GM23338 (cell line): Measurements from ENCODE around the gene GHRH. TPM values are rescaled to one million over a fixed set of nuclear protein-coding genes. Genes with fewer than 3 reads are reported as not detected.

Source experiments
- ATAC-seq: fragments of 200-7000 bp; cut with Tn5 transposase; 3 replicates; pipeline ENCODE4 v1.9.1; 2020
- DNase-seq: peaks from one replicate; pipeline ENCODE4 v3.0.0-alpha.2; 2015; ENCODE audit warnings: low spot score
- H2AFZ ChIP-seq: fragments of 200-600 bp; sonication (generic); 2 replicates; pipeline ENCODE4 v1.8.0; 2016; ENCODE audit warnings: antibody characterized with exemption, mild to moderate bottlenecking, moderate library complexity
- H3F3A ChIP-seq: fragments of 200-600 bp; sonication (generic); replicated peaks from 2 replicates; pipeline ENCODE4 v1.8.0; 2017; ENCODE audit warnings: antibody characterized with exemption, mixed run types, low read depth
- H3K27ac ChIP-seq: fragments of 200-600 bp; sonication (generic); 2 replicates; pipeline ENCODE4 v1.6.1; 2016; ENCODE audit warnings: low read depth
- H3K27me3 ChIP-seq: fragments of 200-600 bp; sonication (generic); 2 replicates; pipeline ENCODE4 v1.8.0; 2016; ENCODE audit warnings: mild to moderate bottlenecking, mixed run types, moderate library complexity; ENCODE audit not compliant: insufficient read depth
- H3K36me3 ChIP-seq: fragments of 200-600 bp; sonication (generic); 2 replicates; pipeline ENCODE4 v1.8.0; 2016; ENCODE audit warnings: mild to moderate bottlenecking; ENCODE audit not compliant: insufficient read depth
- H3K4me1 ChIP-seq: fragments of 200-600 bp; sonication (generic); 2 replicates; pipeline ENCODE4 v1.8.0; 2016; ENCODE audit warnings: mild to moderate bottlenecking, moderate library complexity; ENCODE audit not compliant: insufficient read depth
- H3K4me2 ChIP-seq: fragments of 200-600 bp; sonication (generic); 2 replicates; pipeline ENCODE4 v1.7.1; 2017; ENCODE audit warnings: mixed run types
- H3K4me3 ChIP-seq: fragments of 200-600 bp; sonication (generic); 2 replicates; pipeline ENCODE4 v1.6.1; 2016; ENCODE audit warnings: mixed run types
- H3K79me2 ChIP-seq: fragments of 200-600 bp; sonication (generic); replicated peaks from 2 replicates; pipeline ENCODE4 v1.8.0; 2017; ENCODE audit warnings: mild to moderate bottlenecking; ENCODE audit not compliant: insufficient read depth
- H3K9me2 ChIP-seq: fragments of 200-600 bp; sonication (generic); 2 replicates; pipeline ENCODE4 v1.8.0; 2017; ENCODE audit not compliant: insufficient read depth
- H4K20me1 ChIP-seq: fragments of 200-600 bp; sonication (generic); replicated peaks from 2 replicates; pipeline ENCODE4 v1.8.0; 2017; ENCODE audit warnings: mild to moderate bottlenecking; ENCODE audit not compliant: insufficient read depth
- H3K27ac Mint-ChIP-seq: 2 replicates; pipeline ENCODE4 v1.8.0; 2020; ENCODE audit warnings: inconsistent platforms, mild to moderate bottlenecking, moderate library complexity, mixed read lengths
- H3K27me3 Mint-ChIP-seq: 3 replicates; pipeline ENCODE4 v1.8.0; 2022; ENCODE audit warnings: low read depth, mild to moderate bottlenecking, moderate library complexity, mixed read lengths, inconsistent platforms; ENCODE audit not compliant: insufficient read depth, poor library complexity
- H3K36me3 Mint-ChIP-seq: 3 replicates; pipeline ENCODE4 v1.8.0; 2021; ENCODE audit warnings: low read depth, mild to moderate bottlenecking, inconsistent platforms, moderate library complexity, mixed read lengths
- H3K4me1 Mint-ChIP-seq: 3 replicates; pipeline ENCODE4 v1.8.0; 2020; ENCODE audit warnings: mild to moderate bottlenecking, inconsistent platforms, mixed read lengths
- H3K4me3 Mint-ChIP-seq: 3 replicates; pipeline ENCODE4 v1.8.0; 2021; ENCODE audit warnings: moderate library complexity, mild to moderate bottlenecking, inconsistent platforms, mixed read lengths
- H3K9me3 Mint-ChIP-seq: 3 replicates; pipeline ENCODE4 v1.8.0; 2020; ENCODE audit warnings: moderate library complexity, mild to moderate bottlenecking, inconsistent platforms, mixed read lengths
- CREB1 ChIP-seq: fragments of 250-450 bp; sonication (Bioruptor Pico); IDR thresholded peaks from 2 replicates; pipeline ENCODE4 v1.5.0; 2020; ENCODE audit warnings: low read depth, mild to moderate bottlenecking, moderate library complexity
- EZH2 ChIP-seq: fragments of 200-600 bp; sonication (generic); IDR thresholded peaks from one replicate; pipeline ENCODE4 v1.8.0; 2017; ENCODE audit warnings: antibody characterized with exemption, mild to moderate bottlenecking, low read depth; ENCODE audit not compliant: unreplicated experiment
- EZH2phosphoT487 ChIP-seq: fragments of 200-600 bp; sonication (generic); IDR thresholded peaks from one replicate; pipeline ENCODE4 v1.8.1; 2018; ENCODE audit warnings: antibody characterized with exemption; ENCODE audit not compliant: unreplicated experiment
- JUNB ChIP-seq: IDR thresholded peaks from one replicate; pipeline ENCODE4 v1.6.1; 2016; ENCODE audit warnings: antibody characterized with exemption; ENCODE audit not compliant: unreplicated experiment
- NANOG ChIP-seq: IDR thresholded peaks from 2 replicates; pipeline ENCODE4 v1.6.1; 2016; ENCODE audit warnings: antibody characterized with exemption, borderline replicate concordance
- POLR2AphosphoS5 ChIP-seq: IDR thresholded peaks from 2 replicates; pipeline ENCODE4 v1.6.1; 2016; ENCODE audit warnings: antibody characterized with exemption, low read depth
- STAT1 ChIP-seq: IDR thresholded peaks from one replicate; pipeline ENCODE4 v1.6.1; 2016; ENCODE audit warnings: antibody characterized with exemption; ENCODE audit not compliant: unreplicated experiment
- ZNF114 ChIP-seq: fragments of 250-450 bp; sonication (Bioruptor Pico); IDR thresholded peaks from 2 replicates; pipeline ENCODE4 v1.5.0; 2020; ENCODE audit warnings: mild to moderate bottlenecking, moderate library complexity
- ZNF331 ChIP-seq: fragments of 250-450 bp; sonication (Bioruptor Pico); IDR thresholded peaks from 2 replicates; pipeline ENCODE4 v1.5.0; 2020; ENCODE audit warnings: low read depth, mild to moderate bottlenecking, moderate library complexity
- polyA plus RNA-seq: library from polyadenylated mRNA; unstranded; fragments of >200 nt; fragmentation: Nextera tagmentation; extraction: Ambion mirVana; gene quantifications from 2 replicates; pipeline ENCODE4 v1.2.1, GENCODE V29; 2016
- total RNA-seq: library from RNA; depleted of rRNA; stranded (reverse); fragments of >200 nt; shearing (Covaris generic); gene quantifications from 2 replicates; pipeline ENCODE4 v1.2.3, GENCODE V29; 2014
- TF ChIP-seq, protein P1 (sequence below): IDR thresholded peaks from 2 replicates; pipeline ENCODE4 v1.6.1; 2016; ENCODE audit warnings: antibody characterized with exemption
- TF ChIP-seq, protein P2 (sequence below), 2 experiments: fragments of 200-600 bp in 1 of 2; sonication (generic) in 1 of 2; conservative IDR thresholded peaks; 2 replicates each; pipeline versions ENCODE4 v1.5.1 to v1.6.1; 2016 to 2017; ENCODE audit warnings: antibody characterized with exemption in 2 of 2, low read depth in 2 of 2, mild to moderate bottlenecking in 2 of 2, moderate library complexity in 1 of 2
- TF ChIP-seq, protein P3 (sequence below): fragments of 250-450 bp; sonication (Bioruptor Pico); IDR thresholded peaks from 2 replicates; pipeline ENCODE4 v1.5.0; 2020; ENCODE audit warnings: mild to moderate bottlenecking, moderate library complexity

Gene GHRH
- total and polyA plus RNA-seq, 2 experiments from 2014 or later, result 0.40 TPM; not detected in 1

DNA sequence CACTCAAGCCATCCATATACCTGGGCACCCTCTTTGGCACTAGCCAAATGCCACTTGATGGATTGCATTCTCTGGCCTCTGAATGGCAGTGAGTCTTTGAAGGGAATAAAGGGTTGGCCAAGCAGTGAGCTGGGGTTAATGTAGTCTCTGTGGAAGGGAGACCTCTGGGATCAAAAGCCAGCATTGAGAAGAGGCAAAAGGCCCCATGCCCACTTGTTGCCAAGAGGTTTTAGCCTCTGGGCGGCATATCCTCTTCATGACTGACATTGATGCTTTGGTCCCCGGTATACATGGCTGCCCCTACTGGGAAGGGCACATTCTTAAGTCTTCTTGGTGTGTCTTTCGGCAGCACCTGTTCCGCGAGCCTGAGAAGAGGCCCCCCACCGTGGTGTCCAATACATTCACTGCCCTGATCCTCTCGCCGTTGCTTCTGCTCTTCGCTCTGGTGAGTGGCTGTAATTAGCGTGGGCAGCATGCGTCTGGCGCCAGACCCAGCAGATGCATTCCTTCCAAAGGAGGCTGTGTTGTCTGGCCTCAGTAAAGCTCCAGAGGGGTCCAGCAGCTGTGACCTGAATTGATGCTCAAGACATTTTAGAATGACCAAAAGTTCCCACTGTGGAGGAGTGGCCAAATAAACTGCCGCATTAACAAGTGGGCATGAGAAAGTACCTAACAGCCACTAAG lies 29.5 kb downstream of the GHRH start:
- H3K27ac ChIP-seq, result peak overlapping the region; percentile 84; the same call in 1 of the 2 replicates

DNA sequence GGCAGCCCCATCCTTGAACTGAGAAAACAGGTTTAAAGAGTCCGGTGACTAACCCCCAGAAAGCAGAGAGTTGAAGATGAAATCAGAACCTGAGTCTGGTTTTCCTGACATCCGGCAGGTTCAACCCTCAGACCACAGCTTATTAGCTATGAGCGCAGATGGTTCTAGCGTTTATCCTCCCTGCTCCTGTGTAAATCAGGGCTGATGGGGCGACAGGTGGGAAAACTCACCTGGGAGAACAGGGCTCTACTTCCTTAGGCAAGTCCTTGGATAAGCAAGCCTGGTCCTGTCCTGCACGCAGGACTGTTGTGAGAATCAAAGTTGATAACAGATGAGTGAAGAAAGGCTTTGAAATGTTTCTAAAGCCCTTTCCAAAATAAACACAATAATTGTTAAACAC lies 31.4 kb downstream of the GHRH start:
- peaks cover 33% of the 10 kb centered on the region for H3K4me1 ChIP-seq
- no peak overlapping the region for H3K4me3 Mint-ChIP-seq
- H2AFZ ChIP-seq, result no peak overlapping the region
- no peak for ATAC-seq
- H3F3A ChIP-seq, result peaks cover 11% of the 10 kb centered on the region; the same call in 1 of the 2 replicates
- no peaks in the 10 kb centered on the region for H3K9me3 Mint-ChIP-seq
- H3K9me2 ChIP-seq, result no peaks in the 10 kb centered on the region
- H3K4me1 Mint-ChIP-seq, result peaks cover 42% of the 10 kb centered on the region
- no peak overlapping the region for H3K4me3 ChIP-seq
- H3K79me2 ChIP-seq, result no peaks in the 10 kb centered on the region
- H3K27ac ChIP-seq, result peak overlapping the region; percentile 41
- no peaks in the 10 kb centered on the region for H3K27me3 ChIP-seq
- peak overlapping the region; percentile 48 for H3K27ac Mint-ChIP-seq
- no peak overlapping the region for H3K4me2 ChIP-seq
- peaks cover 3% of the 10 kb centered on the region for H3K27me3 Mint-ChIP-seq
- H3K36me3 Mint-ChIP-seq, result peaks cover 97% of the 10 kb centered on the region
- H4K20me1 ChIP-seq, result peaks cover 28% of the 10 kb centered on the region
- peaks cover 79% of the 10 kb centered on the region for H3K36me3 ChIP-seq
- DNase-seq, result no peak
- TF ChIP-seq, protein P1, sequence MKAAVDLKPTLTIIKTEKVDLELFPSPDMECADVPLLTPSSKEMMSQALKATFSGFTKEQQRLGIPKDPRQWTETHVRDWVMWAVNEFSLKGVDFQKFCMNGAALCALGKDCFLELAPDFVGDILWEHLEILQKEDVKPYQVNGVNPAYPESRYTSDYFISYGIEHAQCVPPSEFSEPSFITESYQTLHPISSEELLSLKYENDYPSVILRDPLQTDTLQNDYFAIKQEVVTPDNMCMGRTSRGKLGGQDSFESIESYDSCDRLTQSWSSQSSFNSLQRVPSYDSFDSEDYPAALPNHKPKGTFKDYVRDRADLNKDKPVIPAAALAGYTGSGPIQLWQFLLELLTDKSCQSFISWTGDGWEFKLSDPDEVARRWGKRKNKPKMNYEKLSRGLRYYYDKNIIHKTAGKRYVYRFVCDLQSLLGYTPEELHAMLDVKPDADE, result no peak
- TF ChIP-seq, protein P2, sequence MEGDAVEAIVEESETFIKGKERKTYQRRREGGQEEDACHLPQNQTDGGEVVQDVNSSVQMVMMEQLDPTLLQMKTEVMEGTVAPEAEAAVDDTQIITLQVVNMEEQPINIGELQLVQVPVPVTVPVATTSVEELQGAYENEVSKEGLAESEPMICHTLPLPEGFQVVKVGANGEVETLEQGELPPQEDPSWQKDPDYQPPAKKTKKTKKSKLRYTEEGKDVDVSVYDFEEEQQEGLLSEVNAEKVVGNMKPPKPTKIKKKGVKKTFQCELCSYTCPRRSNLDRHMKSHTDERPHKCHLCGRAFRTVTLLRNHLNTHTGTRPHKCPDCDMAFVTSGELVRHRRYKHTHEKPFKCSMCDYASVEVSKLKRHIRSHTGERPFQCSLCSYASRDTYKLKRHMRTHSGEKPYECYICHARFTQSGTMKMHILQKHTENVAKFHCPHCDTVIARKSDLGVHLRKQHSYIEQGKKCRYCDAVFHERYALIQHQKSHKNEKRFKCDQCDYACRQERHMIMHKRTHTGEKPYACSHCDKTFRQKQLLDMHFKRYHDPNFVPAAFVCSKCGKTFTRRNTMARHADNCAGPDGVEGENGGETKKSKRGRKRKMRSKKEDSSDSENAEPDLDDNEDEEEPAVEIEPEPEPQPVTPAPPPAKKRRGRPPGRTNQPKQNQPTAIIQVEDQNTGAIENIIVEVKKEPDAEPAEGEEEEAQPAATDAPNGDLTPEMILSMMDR (conservative IDR thresholded peaks at IDR 0.05; ENCODE audit: low read depth in 2 of 2), result no peak
- TF ChIP-seq EZH2 (no peak), NANOG (no peak), STAT1 (no peak), POLR2AphosphoS5 (no peak), CREB1 (CRISPR knock-in tag) (no peak), JUNB (no peak), ZNF114 (CRISPR knock-in tag) (no peak), EZH2phosphoT487 (no peak), ZNF331 (CRISPR knock-in tag) (no peak)
- TF ChIP-seq, protein P3, sequence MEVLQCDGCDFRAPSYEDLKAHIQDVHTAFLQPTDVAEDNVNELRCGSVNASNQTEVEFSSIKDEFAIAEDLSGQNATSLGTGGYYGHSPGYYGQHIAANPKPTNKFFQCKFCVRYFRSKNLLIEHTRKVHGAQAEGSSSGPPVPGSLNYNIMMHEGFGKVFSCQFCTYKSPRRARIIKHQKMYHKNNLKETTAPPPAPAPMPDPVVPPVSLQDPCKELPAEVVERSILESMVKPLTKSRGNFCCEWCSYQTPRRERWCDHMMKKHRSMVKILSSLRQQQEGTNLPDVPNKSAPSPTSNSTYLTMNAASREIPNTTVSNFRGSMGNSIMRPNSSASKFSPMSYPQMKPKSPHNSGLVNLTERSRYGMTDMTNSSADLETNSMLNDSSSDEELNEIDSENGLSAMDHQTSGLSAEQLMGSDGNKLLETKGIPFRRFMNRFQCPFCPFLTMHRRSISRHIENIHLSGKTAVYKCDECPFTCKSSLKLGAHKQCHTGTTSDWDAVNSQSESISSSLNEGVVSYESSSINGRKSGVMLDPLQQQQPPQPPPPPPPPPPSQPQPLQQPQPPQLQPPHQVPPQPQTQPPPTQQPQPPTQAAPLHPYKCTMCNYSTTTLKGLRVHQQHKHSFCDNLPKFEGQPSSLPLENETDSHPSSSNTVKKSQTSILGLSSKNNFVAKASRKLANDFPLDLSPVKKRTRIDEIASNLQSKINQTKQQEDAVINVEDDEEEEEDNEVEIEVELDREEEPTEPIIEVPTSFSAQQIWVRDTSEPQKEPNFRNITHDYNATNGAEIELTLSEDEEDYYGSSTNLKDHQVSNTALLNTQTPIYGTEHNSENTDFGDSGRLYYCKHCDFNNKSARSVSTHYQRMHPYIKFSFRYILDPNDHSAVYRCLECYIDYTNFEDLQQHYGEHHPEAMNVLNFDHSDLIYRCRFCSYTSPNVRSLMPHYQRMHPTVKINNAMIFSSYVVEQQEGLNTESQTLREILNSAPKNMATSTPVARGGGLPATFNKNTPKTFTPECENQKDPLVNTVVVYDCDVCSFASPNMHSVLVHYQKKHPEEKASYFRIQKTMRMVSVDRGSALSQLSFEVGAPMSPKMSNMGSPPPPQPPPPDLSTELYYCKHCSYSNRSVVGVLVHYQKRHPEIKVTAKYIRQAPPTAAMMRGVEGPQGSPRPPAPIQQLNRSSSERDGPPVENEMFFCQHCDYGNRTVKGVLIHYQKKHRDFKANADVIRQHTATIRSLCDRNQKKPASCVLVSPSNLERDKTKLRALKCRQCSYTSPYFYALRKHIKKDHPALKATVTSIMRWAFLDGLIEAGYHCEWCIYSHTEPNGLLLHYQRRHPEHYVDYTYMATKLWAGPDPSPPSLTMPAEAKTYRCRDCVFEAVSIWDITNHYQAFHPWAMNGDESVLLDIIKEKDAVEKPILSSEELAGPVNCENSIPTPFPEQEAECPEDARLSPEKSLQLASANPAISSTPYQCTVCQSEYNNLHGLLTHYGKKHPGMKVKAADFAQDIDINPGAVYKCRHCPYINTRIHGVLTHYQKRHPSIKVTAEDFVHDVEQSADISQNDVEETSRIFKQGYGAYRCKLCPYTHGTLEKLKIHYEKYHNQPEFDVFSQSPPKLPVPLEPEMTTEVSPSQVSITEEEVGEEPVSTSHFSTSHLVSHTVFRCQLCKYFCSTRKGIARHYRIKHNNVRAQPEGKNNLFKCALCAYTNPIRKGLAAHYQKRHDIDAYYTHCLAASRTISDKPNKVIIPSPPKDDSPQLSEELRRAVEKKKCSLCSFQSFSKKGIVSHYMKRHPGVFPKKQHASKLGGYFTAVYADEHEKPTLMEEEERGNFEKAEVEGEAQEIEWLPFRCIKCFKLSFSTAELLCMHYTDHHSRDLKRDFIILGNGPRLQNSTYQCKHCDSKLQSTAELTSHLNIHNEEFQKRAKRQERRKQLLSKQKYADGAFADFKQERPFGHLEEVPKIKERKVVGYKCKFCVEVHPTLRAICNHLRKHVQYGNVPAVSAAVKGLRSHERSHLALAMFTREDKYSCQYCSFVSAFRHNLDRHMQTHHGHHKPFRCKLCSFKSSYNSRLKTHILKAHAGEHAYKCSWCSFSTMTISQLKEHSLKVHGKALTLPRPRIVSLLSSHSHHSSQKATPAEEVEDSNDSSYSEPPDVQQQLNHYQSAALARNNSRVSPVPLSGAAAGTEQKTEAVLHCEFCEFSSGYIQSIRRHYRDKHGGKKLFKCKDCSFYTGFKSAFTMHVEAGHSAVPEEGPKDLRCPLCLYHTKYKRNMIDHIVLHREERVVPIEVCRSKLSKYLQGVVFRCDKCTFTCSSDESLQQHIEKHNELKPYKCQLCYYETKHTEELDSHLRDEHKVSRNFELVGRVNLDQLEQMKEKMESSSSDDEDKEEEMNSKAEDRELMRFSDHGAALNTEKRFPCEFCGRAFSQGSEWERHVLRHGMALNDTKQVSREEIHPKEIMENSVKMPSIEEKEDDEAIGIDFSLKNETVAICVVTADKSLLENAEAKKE, result no peak

More for the DNA sequence above, 29.5 kb downstream of the GHRH start:
- H3K36me3 Mint-ChIP-seq, result peaks cover 97% of the 10 kb centered on the region
- H3K27ac Mint-ChIP-seq, result peak overlapping the region; percentile 38; the same call in 1 of the 2 replicates
- DNase-seq, result no peak
- H2AFZ ChIP-seq, result no peak overlapping the region
- H3F3A ChIP-seq, result peaks cover 7% of the 10 kb centered on the region; the same call in 1 of the 2 replicates
- H3K4me1 Mint-ChIP-seq, result peaks cover 39% of the 10 kb centered on the region
- peaks cover 25% of the 10 kb centered on the region for H4K20me1 ChIP-seq
- no peaks in the 10 kb centered on the region for H3K79me2 ChIP-seq
- no peak overlapping the region for H3K4me3 Mint-ChIP-seq
- peaks cover 73% of the 10 kb centered on the region for H3K36me3 ChIP-seq
- H3K4me2 ChIP-seq, result no peak overlapping the region
- peaks cover 33% of the 10 kb centered on the region for H3K4me1 ChIP-seq
- peaks cover 3% of the 10 kb centered on the region for H3K27me3 Mint-ChIP-seq
- H3K9me3 Mint-ChIP-seq, result no peaks in the 10 kb centered on the region
- H3K9me2 ChIP-seq, result no peaks in the 10 kb centered on the region
- ATAC-seq, result no peak
- TF ChIP-seq POLR2AphosphoS5 (no peak), ZNF331 (CRISPR knock-in tag) (no peak)
- no peaks in the 10 kb centered on the region for H3K27me3 ChIP-seq
- no peak overlapping the region for H3K4me3 ChIP-seq
